T-cell (primary cell): Measurements from ENCODE around the gene NOPCHAP1. TPM values are rescaled to one million over a fixed set of nuclear protein-coding genes. Genes with fewer than 3 reads are reported as not detected.
"Not testable (repeated sequence)": the region's sequence is repeated elsewhere in the genome, so short reads cannot be mapped to it uniquely, and the experiment has no call there.

Experiments used
- ATAC-seq, 4 experiments: fragments of 200-7000 bp in 3 of 4; fragments of 150-1000 bp in 1 of 4; cut with Tn5 transposase; replicated peaks in 1 of 4; 1 replicate in 3 of 4; 2 replicates in 1 of 4; pipeline ENCODE4 v1.10.0; 2021; ENCODE audit warnings: moderate library complexity in 3 of 4, mild to moderate bottlenecking in 2 of 4, moderate number of reproducible peaks in 1 of 4
- CTCF ChIA-PET, 2 donors: fragments of 300-600 bp; sonication (Branson Sonifier 250); formaldehyde crosslinking; loops; one replicate each; lab custom pipeline; 2022; ENCODE audit warnings: antibody characterized with exemption in 2 of 2; lab: Charles Lee
- POLR2A ChIA-PET, 2 donors: fragments of 300-600 bp; sonication (Branson Sonifier 250); formaldehyde crosslinking; loops; one replicate each; lab custom pipeline; 2022; ENCODE audit warnings: antibody characterized with exemption in 2 of 2; lab: Charles Lee
- DNase-seq, 35 experiments: peaks; one replicate each; pipeline versions ENCODE4 v3.0.0 to v3.0.0-alpha.2; 2013 to 2023
- H3K27ac ChIP-seq: one replicate; pipeline ENCODE4 v1.5.1; 2013; ENCODE audit warnings: low read length
- H3K27me3 ChIP-seq, 2 experiments: replicated peaks in 1 of 2; 1 replicate in 1 of 2; 2 replicates in 1 of 2; pipeline versions ENCODE4 v1.6.1 to v1.7.0; 2013; ENCODE audit warnings: low read length in 1 of 2, mixed read lengths in 1 of 2; ENCODE audit not compliant: control insufficient read depth in 2 of 2, insufficient read depth in 2 of 2; ENCODE audit errors: extremely low read depth in 1 of 2
- H3K36me3 ChIP-seq, 2 donors: 1 replicate in 1 of 2; 2 replicates in 1 of 2; pipeline versions ENCODE4 v1.6.1 to v1.7.0; 2013; ENCODE audit warnings: low read length in 1 of 2; ENCODE audit not compliant: control insufficient read depth in 2 of 2, insufficient read depth in 1 of 2; ENCODE audit errors: extremely low read depth in 1 of 2
- H3K4me1 ChIP-seq, 2 experiments: 1 replicate in 1 of 2; 2 replicates in 1 of 2; pipeline versions ENCODE4 v1.6.1 to v1.7.0; 2013; ENCODE audit warnings: low read length in 2 of 2, mixed read lengths in 1 of 2; ENCODE audit not compliant: insufficient read depth in 2 of 2, control insufficient read depth in 1 of 2; ENCODE audit errors: extremely low read depth in 1 of 2
- H3K4me3 ChIP-seq, 2 donors: 1 replicate in 1 of 2; 2 replicates in 1 of 2; pipeline versions ENCODE4 v1.5.1 to v1.7.0; 2013; ENCODE audit warnings: mild to moderate bottlenecking in 2 of 2, low read length in 1 of 2, moderate library complexity in 1 of 2; ENCODE audit not compliant: control insufficient read depth in 1 of 2; ENCODE audit errors: extremely low read depth in 1 of 2
- H3K9me3 ChIP-seq: 2 replicates; pipeline ENCODE4 v1.7.0; 2013
- H3K27ac Mint-ChIP-seq, 2 donors: one replicate each; pipeline ENCODE4 v1.8.0; 2020 to 2021; ENCODE audit warnings: mild to moderate bottlenecking in 2 of 2, mixed read lengths in 2 of 2
- H3K27me3 Mint-ChIP-seq, 2 donors: one replicate each; pipeline ENCODE4 v1.8.0; 2021 to 2022; ENCODE audit warnings: mixed read lengths in 2 of 2
- H3K36me3 Mint-ChIP-seq: one replicate; pipeline ENCODE4 v1.8.0; 2021; ENCODE audit warnings: mixed read lengths
- H3K4me1 Mint-ChIP-seq, 3 donors: one replicate each; pipeline ENCODE4 v1.8.0; 2020 to 2022; ENCODE audit warnings: mixed read lengths in 3 of 3, mild to moderate bottlenecking in 1 of 3
- H3K4me3 Mint-ChIP-seq, 3 donors: one replicate each; pipeline ENCODE4 v1.8.0; 2020 to 2022; ENCODE audit warnings: mild to moderate bottlenecking in 3 of 3, mixed read lengths in 3 of 3, moderate library complexity in 3 of 3
- H3K9me3 Mint-ChIP-seq, 3 donors: one replicate each; pipeline ENCODE4 v1.8.0; 2020 to 2022; ENCODE audit warnings: mixed read lengths in 3 of 3
- WGBS: methylation state at CpG from one replicate; pipeline ENCODE4 v1.1.5; 2013; ENCODE audit warnings: missing lambda C conversion rate; ENCODE audit not compliant: insufficient coverage; 5-methylcytosine and 5-hydroxymethylcytosine counted together
- total RNA-seq, 35 experiments: library from RNA in 6 of 35; stranded (reverse) in 6 of 35; fragments of 120-200 nt in 1 of 35; gene quantifications; one replicate each; pipeline versions ENCODE4 v1.2.1 to v1.2.4 and lab custom pipeline; 2013 to 2026

Gene NOPCHAP1
- total RNA-seq, 5 donors from 2014 or later (not counting 1 experiment from before 2014, with no cell fraction given), result 11.4 to 15.5 (median 14.9) TPM

- H3K4me1 ChIP-seq, result no peaks in the 10 kb centered on the region
- no peak for DNase-seq
- no peak overlapping the region for H3K27ac ChIP-seq
- peaks cover 0 to 13% (median 10%) of the 10 kb centered on the region in 3 donors for H3K9me3 Mint-ChIP-seq
- no peaks in the 10 kb centered on the region for H3K36me3 Mint-ChIP-seq
- CTCF ChIA-PET, result no interaction called here
- no peak overlapping the region for H3K4me3 ChIP-seq
- H3K27ac Mint-ChIP-seq, result no peak overlapping the region
- no peaks in the 10 kb centered on the region for H3K27me3 Mint-ChIP-seq
- 97% methylated on average over 3 of the region's 3 CpGs for WGBS
- H3K27me3 ChIP-seq, result peaks cover 0 to 1% of the 10 kb centered on the region in 2 experiments
- H3K4me1 Mint-ChIP-seq, result no peaks in the 10 kb centered on the region
- ATAC-seq, result no peak
- H3K4me3 Mint-ChIP-seq, result no peak overlapping the region
- no peaks in the 10 kb centered on the region for H3K36me3 ChIP-seq
- POLR2A ChIA-PET, result no interaction called here
- H3K9me3 ChIP-seq, result no peaks in the 10 kb centered on the region
Measured at GRCh38 chr12:104944252-104944651, 41.9 kb upstream of the NOPCHAP1 start.

- ATAC-seq, H3K9me3 ChIP-seq, CTCF ChIA-PET, H3K36me3 ChIP-seq, H3K27ac Mint-ChIP-seq, H3K27me3 Mint-ChIP-seq, H3K4me1 ChIP-seq, H3K9me3 Mint-ChIP-seq, H3K4me1 Mint-ChIP-seq, H3K27ac ChIP-seq, H3K4me3 ChIP-seq, H3K4me3 Mint-ChIP-seq, H3K36me3 Mint-ChIP-seq, POLR2A ChIA-PET, DNase-seq, H3K27me3 ChIP-seq: not testable (repeated sequence)
- WGBS, result no CpG with 5 or more reads among the region's 4 CpGs
Measured at GRCh38 chr12:104948716-104949115, 37.4 kb upstream of the NOPCHAP1 start.

- Histone ChIP-seq H3K27me3 (no peaks in the 10 kb centered on the region), H3K9me3 (no peaks in the 10 kb centered on the region), H3K4me3 (no peak overlapping the region), H3K36me3 (no peaks in the 10 kb centered on the region), H3K27ac (no peak overlapping the region), H3K4me1 (no peaks in the 10 kb centered on the region)
- Mint-ChIP-seq H3K36me3 (no peaks in the 10 kb centered on the region), H3K4me3 (no peak overlapping the region), H3K9me3 (no peaks in the 10 kb centered on the region), H3K27ac (no peak overlapping the region), H3K27me3 (no peaks in the 10 kb centered on the region), H3K4me1 (peaks cover 0 to 1% (median 0%) of the 10 kb centered on the region in 3 donors)
- ChIA-PET POLR2A (no interaction called here), CTCF (no interaction called here)
- WGBS, result no CpG with 5 or more reads among the region's 5 CpGs
- DNase-seq (no peak), ATAC-seq (no peak)
Measured at GRCh38 chr12:104951759-104952509, 34.2 kb upstream of the NOPCHAP1 start.

- WGBS, result no CpG with 5 or more reads among the region's 3 CpGs
- no peaks in the 10 kb centered on the region for H3K27me3 Mint-ChIP-seq
Measured at GRCh38 chr12:104952816-104953215, 33.3 kb upstream of the NOPCHAP1 start.

GRCh38 chr12:104953323-104953722 lies 32.8 kb upstream of the NOPCHAP1 start:
- Histone ChIP-seq H3K36me3 (no peaks in the 10 kb centered on the region), H3K4me1 (peaks cover 0 to under 1% of the 10 kb centered on the region in 2 experiments), H3K27ac (no peak overlapping the region), H3K9me3 (no peaks in the 10 kb centered on the region), H3K4me3 (no peak overlapping the region), H3K27me3 (no peaks in the 10 kb centered on the region)
- Mint-ChIP-seq H3K4me1 (peaks cover 6 to 8% (median 6%) of the 10 kb centered on the region in 3 donors), H3K4me3 (no peak overlapping the region), H3K27me3 (no peaks in the 10 kb centered on the region), H3K36me3 (no peaks in the 10 kb centered on the region), H3K9me3 (no peaks in the 10 kb centered on the region), H3K27ac (no peak overlapping the region)
- ChIA-PET POLR2A (no interaction called here), CTCF (interaction anchor here in 1 of 2 donors (0.9 kb wide), 1 partner anchor 42 kb away, joined by 3 read pairs; no protein-coding TSS in a partner anchor)
- no CpG with 5 or more reads among the region's 2 CpGs for WGBS
- ATAC-seq (no peak), DNase-seq (no peak)

More at GRCh38 chr12:104952816-104953215, 33.3 kb upstream of the NOPCHAP1 start:
- Histone ChIP-seq H3K36me3 (no peaks in the 10 kb centered on the region), H3K4me3 (no peak overlapping the region), H3K4me1 (no peaks in the 10 kb centered on the region), H3K27me3 (no peaks in the 10 kb centered on the region), H3K27ac (no peak overlapping the region), H3K9me3 (no peaks in the 10 kb centered on the region)
- H3K36me3 Mint-ChIP-seq, result no peaks in the 10 kb centered on the region
- no peaks in the 10 kb centered on the region for H3K9me3 Mint-ChIP-seq
- no peak for DNase-seq
- no peak overlapping the region for H3K4me3 Mint-ChIP-seq
- no peak for ATAC-seq
- CTCF ChIA-PET, result no interaction called here
- peaks cover 6 to 8% (median 6%) of the 10 kb centered on the region in 3 donors for H3K4me1 Mint-ChIP-seq
- no peak overlapping the region for H3K27ac Mint-ChIP-seq
- POLR2A ChIA-PET, result no interaction called here

GRCh38 chr12:104955703-104956102 lies 30.4 kb upstream of the NOPCHAP1 start:
- H3K27me3 ChIP-seq, result no peaks in the 10 kb centered on the region
- Mint-ChIP-seq H3K36me3 (no peaks in the 10 kb centered on the region), H3K4me3 (no peak overlapping the region), H3K9me3 (no peaks in the 10 kb centered on the region), H3K27ac (no peak overlapping the region), H3K27me3 (no peaks in the 10 kb centered on the region), H3K4me1 (peaks cover 17 to 22% (median 21%) of the 10 kb centered on the region in 3 donors)
- ATAC-seq, result no peak
- DNase-seq, result no peak
- POLR2A ChIA-PET, result no interaction called here
- CTCF ChIA-PET, result no interaction called here
- H3K36me3 ChIP-seq, result no peaks in the 10 kb centered on the region
- H3K27ac ChIP-seq, result no peak overlapping the region
- H3K4me1 ChIP-seq, result peaks cover 7 to 10% of the 10 kb centered on the region in 2 experiments
- H3K4me3 ChIP-seq, result no peak overlapping the region
- no CpG with 5 or more reads among the region's 2 CpGs for WGBS
- no peaks in the 10 kb centered on the region for H3K9me3 ChIP-seq
